Activated T-cell treated with anti-CD3 and anti-CD28 coated beads for 48 hours (primary cell): ENCODE results near the gene PDZRN3.

Source experiments
- DNase-seq: peaks from one replicate; pipeline ENCODE4 v3.0.0-alpha.2; 2020; ENCODE audit warnings: low read depth

The PDZRN3 gene

DNA sequence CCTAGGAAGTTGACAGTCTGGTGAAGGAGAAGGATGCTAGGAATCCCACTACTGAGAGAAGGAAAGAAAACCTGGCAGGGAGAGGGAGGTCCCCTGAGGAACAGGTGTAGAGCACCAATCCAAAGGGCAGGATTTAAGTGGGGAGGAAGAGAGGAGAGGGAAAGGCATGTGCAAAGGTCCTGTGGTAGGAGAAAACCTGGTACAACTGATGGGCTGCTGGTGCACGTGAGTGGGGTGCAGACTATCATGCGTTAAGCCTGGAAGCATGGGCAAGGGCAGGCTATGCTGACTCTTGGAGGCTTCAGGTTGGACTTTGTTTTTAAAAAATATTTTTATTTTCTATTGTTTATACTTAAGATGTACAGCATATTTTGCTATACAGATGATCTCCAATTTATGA, 209.6 kb downstream of the PDZRN3 start:
- DNase-seq, result no peak

DNA sequence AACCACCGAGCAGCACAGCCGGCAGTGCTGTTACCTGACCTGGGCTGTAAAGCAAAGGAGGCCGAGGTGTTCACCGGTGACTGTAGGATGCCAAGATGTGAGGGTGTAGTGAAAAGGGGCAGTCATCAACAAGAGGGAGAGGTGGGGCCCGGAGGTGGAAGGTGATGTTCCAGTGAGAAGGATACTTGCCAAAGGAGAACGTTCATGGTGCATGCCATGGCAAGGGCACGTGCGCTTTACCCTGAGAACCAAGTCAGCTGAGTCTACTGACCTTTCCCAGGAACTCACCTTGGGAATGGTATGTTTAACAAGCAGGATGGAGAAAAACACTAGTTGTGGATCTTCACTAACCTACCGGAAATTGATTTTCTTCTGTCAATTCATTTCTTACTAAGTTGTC, 211.1 kb downstream of the PDZRN3 start:
- DNase-seq, result no peak

DNA sequence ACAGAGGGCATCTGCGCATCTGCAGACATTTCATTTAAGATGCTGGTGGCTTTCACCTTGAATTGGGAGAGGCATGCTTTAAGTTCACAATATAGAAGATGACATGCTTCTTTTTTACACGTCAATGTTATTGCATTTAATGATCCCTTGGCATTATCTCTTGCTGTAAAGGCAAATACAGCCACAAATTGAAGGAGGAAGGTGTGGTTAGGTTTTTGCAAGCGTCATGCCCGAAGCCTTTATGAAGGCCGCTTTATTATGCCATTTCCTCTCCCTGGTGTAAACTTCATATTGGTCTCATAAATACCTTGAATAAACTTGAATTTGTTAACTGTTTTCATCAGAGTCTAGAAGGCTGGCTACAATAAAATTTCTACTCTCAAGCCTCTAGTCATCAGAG, 212.7 kb downstream of the PDZRN3 start:
- DNase-seq, result no peak

DNA sequence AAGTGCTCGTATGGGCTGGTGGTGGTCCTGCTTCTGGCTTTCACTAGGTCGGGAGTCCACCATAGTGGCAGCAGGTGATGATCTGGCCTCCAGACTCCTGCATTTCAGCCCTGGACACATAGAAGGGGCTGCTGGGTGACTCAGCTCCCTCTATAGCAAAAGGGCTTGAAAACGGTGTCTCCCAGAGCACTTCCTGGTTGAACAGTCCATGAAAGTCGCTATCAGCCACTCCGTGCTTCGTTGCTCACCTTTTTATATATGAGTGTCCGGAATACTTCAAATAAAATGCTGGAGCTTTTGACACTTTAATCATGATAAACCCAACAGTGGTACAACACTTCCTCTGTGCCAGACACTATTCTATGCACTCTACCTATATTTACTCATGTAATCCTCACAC, 213.2 kb downstream of the PDZRN3 start:
- no peak for DNase-seq

DNA sequence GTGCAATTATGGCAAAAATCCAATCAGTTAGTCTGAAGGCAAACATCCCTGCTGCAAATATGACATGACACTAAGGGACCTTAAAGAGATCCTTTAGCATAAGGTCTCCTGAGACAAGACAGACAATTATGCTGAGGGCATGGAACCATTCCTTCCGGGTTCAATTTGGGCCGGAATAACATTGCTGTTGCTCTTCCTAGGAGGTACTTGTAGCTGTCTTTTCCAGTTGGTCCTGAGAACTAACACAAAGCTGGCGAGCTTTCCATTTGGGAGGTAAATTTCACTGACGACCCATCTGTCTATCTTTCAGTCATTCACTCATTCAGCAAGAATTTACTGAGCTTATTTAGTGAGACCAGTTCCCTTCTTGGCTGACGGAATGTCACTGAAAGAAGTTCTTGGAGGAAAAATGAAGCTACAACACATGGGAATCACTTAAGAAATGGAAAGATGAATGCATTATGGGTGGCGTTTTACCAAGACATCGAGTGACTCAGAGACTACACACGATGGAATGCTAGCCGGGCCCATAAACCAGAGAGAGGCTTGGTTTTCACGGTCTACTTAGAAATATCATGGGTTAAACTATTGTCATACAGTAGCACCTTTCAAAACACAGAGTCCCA, 215.5 kb downstream of the PDZRN3 start:
- DNase-seq, result no peak

DNA sequence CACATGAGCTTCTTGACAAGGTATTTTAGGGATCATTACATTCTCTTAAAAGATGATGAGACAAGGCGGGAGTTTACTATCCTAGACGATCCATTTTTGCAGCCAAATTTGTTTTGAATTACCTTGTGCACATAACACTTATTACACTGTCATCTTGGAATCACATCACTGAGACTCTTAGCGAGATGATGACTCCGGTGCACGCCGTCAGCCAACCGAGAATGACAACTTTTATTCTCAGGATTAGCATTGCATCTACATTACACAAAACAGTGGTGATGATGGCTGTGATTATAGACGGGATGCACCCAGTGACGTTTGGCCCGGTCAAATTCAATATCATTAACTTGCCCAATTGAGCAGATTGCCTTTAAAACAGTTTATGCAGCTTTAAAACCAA, 216.1 kb downstream of the PDZRN3 start:
- no peak for DNase-seq

DNA sequence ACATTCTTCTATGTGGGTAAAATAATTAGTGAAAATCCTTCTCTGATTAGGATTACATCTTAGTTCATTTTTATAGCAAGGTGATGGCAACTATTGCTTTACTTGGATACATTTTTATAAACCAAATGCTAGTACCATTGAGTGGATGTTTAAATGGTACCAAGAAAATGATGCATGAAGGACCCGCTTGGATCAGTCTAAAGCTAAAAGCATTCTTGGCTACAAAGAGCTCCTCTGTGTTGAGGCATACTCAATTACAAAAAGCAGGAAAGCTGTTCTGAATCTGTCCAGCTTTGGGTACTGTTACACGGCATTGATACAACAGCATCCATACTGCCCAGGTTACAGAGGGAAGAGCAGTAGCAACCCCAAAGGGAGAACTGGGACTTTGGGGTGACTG, 217.2 kb downstream of the PDZRN3 start:
- no peak for DNase-seq

DNA sequence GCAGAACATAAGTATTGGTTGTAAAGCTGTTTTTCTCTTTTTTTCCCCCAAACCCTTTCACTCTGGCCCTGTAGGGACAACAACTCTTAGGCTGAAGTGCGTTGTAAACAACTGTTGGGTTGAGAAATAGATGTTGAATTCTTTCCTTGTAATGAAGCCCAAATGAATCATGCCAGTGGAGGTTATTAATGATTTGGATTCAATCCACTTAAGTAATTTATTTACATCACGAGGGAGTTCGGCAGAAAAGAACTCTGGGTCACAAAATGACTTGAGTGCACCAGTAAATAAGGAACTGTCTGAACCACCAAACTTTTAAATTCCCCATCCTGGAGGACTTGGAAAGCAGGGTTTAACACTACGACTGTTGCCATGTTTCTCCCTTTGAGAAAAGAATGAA, 218.9 kb downstream of the PDZRN3 start:
- no peak for DNase-seq

DNA sequence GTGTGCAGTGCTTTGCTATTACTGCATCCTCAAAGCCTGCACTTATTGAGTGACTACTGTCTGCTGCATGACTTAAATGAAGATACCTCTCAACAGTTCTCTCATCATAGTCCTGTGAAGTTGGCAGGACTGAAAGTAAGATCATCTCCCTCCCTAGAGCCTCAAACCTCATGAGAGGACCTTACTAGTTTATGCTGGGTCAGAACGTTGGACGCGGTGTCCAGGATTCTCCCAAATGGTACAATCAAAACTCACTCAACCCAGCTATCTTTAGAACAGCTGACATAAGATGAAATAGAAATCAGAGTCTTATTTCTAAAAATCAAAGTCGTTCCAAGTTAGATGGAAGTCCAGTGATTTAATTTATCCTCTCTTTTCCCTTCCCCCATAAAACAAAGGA, 219.7 kb downstream of the PDZRN3 start:
- DNase-seq, result no peak

DNA sequence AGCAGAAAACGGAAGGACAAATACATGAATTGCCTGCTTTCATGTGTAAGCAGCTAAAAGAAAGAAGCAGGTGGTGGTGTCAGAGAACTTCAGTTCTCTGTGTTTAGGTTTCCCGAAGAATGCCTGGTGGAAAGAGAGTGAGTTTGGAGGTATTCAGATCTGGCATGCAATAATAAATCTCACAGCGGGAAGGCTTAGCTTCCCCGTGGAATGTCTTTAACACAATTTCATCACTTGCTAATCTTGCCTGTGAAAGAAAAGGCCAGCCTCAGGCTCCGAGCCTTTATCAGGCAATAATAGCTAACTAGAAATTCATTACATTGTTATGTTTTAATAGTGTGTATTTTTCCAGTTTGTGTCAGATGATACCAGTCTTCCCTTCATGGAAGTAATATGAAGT, 220.3 kb downstream of the PDZRN3 start:
- DNase-seq, result no peak

DNA sequence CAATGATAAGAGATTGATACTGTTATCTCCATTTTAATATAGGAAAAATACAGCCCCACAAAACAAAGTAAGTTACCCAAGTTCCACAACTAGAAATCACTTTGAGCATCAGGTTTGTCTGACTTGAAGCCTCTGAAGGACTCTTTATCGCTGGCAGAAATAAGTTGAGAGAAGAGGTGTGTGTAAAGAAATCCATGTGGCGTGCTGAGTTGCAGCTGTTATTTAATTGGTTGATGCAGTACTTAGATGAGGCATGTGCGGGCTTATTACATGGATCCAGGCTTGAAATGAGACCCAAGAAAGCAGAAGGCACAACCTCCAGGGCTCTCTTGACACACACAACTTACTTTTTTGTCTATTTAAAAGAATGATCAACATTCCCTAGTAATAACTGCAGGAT, 221.3 kb downstream of the PDZRN3 start:
- DNase-seq, result no peak

DNA sequence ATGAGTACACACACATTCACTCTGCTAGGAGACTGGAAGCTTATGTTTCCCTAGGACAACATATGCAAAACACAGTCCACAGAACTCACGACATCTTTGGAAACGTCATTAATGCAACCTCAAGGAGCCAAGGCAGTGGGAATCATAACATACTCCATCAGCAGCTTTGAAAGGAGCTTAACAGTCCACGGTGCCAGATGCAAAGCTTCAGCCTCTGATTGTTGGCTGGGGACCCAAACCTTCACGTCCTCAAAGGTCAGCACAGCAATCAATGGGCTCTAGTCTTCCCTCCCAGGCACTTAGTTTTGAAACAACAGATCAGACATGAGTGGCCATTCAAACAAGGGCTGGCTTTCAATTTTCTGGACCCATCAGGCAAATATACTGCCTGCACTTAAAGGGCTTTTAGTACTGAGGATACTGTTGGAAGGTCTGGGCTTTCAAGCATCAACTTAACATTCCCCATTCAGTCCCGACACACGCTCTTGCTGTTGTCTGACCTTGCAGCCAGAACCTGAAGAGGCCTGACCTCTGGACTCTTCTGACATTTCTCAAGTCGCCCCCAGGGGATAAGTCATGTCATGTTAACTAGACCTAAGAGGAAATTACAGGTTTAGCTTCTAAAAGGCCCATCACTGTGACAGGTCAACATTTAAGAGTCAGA, 223.0 kb downstream of the PDZRN3 start:
- DNase-seq, result no peak

DNA sequence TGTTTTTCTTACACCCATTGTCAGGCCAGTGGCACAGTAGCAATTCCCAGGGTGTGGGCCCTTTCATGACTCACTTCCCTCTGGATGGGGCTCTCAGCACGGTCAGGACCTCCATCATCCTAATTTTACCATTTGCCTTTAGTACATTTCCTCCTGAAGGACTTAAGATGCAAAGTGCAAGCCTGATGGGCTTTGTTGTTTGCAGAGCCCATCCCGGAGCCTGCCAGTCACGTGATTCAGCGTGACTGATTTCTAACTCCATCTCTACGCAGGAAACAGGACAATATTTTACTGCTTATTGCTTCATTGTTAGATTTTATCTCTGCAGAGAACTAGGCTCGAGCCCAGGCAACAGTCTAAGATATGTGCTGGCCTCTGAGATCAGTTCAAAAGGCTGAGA, 223.7 kb downstream of the PDZRN3 start:
- DNase-seq, result no peak

DNA sequence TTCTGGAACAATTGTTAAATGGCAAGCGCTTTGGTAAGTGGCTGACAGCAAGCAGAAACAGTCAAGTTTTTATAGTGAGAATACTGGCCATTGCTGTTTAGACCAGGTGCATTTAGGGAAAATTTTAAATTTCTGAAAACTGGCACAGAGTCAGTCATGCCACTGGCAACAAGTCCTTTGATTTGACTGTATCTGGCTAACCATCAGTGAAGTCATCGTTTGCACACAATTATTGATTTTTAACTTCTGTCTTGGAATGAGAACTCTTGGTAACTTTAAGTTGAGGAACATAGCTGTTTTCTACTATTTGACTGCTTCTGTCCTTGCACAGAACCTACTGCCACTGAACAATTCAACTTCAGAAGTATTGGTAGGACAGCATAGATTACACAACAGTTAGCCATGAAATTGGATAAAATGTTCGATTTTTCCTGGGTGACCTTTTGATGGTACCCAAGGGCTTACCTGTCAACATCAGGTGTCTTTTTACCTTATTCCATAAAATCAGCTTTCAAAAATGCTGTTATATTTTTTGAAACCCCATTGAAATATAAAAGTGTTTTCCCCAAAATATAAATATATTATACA, 225.0 kb downstream of the PDZRN3 start:
- DNase-seq, result no peak

DNA sequence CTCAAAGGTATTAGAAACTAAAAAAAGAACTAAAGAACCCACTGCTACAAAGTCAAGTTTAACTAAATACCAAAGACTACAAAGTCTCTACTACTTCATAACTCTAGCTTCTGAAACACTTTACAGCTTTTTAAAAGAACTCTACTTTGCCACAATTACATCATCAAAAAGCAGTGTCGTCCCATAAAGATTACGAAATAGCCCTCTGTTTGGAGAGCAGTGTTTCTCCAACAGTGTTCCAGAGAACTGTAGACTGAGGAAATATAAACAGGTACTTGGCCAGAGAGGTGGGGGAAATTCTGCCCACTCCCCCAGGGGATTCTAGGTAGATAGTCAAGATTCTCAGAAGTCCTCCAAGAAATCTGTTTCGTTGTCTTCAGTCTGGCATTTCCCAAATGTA, 225.6 kb downstream of the PDZRN3 start:
- DNase-seq, result no peak

DNA sequence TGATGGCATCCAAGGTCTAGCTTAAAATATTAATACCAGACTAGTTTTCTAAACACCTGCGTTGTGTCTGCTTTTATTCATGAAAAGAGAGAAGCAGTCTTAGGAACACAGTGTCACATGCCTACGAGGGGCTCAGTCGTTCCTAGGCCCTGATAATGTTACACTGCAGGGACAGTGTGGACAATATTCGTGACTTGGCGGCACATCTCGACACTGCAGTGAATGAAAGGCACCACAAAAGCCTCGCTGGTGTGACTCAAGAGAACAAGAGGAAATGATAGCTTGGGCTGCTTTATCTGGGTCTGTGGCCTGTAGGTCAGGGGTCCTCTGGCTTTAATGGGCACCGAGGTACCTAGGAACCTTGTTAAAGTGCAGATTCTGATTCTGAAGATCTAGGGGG, 226.7 kb downstream of the PDZRN3 start:
- no peak for DNase-seq

DNA sequence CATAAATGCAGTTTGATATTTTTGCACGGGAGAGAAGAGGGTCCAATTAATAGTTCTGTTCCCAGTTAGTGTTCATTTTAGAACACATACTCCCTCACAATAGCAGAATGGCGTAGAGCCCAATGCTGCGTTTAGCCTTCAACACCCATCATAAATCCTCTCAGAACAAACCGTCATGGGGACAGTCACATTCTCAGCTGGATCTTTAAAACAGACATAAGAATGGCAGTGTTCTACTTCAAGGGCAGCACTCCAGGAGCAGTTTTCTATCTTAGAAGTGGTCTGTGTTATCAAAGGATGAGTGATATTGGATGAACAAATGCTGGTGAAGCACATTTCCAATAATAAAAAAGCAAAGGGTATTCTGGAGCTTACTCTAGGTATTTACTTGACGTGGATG, 230.5 kb downstream of the PDZRN3 start:
- no peak for DNase-seq

DNA sequence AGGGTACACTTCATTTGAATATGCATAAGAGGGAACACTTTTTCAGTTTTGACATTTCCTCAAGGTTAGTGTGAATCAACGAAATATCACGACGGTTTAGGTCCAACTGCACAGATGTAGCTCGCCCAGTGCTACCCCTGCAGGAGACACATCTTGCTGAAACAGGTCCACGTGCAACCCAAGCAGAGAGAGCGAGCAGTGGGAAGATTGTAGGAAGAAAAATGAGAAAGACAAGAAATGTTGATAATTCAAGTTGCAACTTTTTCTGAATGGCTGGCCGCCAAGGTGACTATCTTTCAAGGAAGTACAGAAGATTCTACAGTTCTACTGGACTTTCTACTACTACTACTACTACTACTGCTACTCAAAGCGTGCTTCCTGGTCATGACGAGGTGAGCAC, 231.7 kb downstream of the PDZRN3 start:
- DNase-seq, result no peak

DNA sequence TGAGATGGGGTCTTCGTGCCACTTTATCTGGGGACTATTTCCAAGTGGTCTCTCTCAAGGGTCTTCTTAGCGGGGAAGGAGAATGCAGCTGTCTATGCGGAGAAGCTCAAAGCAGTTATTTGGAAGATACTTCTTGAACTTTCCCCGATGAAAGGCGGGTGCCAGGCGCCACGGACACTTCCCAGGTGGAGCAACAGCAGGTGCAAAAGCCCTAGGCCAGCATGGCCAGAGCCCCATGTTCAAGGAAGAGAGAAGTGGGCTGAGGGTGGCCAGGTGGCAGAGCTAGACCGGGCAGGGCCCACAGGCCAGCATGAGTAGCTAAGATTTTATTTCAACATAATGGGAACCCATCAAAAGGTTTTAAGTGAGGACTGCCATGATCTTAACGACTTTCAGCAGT, 232.8 kb downstream of the PDZRN3 start:
- DNase-seq, result no peak

DNA sequence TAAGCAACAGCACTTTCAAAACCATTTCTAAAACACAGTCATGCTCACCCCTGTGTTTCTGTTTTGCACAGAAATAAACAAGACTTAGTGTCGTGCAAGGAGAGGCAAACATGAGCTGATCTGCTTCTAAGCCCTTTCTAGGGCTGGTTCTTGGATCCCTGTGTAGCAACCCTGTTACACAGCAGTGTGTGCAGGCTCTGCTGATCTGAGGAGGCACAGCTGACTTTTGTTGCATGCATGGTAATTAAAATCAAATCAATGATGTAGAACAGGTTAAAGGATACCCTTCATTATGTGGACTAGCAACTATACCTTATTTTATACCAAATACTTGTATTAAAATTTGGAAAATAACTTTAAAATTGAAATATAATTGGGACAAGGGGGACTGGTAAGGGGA, 234.8 kb downstream of the PDZRN3 start:
- no peak for DNase-seq

DNA sequence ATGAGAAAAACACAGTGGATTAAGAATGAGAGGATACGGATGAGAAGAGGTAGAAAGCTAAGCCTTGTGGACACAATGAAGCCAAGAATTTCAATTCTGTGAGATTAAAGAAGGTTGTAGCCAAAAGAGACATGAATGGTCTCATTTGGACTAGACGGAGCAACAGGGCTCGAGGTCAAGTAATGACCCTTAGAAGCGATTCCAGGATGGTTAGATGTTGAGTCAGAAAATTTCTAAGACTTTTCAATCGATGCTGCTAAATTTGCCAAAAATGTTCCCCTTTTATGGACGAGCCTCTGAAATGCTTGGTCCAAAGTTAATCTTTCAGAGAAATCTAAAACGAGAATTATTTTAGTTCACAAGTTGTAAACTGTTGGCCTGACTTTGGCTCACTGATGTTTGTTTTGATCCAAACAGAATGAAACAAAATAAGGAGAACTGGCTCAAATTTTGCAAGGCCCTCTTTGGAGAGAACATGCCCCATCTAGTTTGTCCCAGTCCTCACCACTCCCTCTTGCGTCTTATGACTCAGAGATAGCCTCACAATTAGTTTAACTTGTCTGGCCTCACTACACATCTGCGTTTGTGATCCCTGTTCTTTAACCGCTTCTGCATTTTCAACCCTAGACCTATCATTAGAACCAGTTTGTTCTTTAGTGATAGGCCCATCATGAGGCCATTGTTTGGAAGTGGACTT, 235.5 kb downstream of the PDZRN3 start:
- DNase-seq, result no peak

DNA sequence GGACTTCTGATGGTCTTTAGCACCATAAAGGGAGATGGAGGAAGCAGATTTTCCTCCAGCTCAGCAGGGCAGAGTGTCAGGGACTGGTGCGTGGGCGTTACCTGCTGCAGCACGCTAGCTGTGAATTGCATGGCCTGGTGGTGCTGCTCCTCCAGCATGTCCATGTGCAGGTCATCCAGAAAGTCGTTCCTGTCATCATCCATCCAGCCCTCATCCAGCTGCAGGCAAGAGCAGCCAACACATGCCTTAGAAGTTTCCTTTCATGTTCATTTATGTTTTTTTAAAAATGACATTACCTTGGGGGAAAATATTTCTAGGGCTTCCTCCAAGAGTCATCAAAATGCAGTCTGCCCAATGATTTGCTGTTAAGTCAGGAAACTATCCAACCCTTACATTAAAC, 239.2 kb downstream of the PDZRN3 start:
- DNase-seq, result no peak
